Liver (tissue), 3 donors: ENCODE data around the gene CNPY4.

Experiments used
- HNF4A ChIP-seq, 2 donors: conservative IDR thresholded peaks; 2 replicates each; pipeline ENCODE4 v1.6.1; 2016; ENCODE audit warnings: antibody characterized with exemption in 2 of 2, mild to moderate bottlenecking in 2 of 2
- RAD21 ChIP-seq, 2 donors: IDR thresholded peaks; 2 replicates each; pipeline ENCODE4 v1.6.1; 2016; ENCODE audit warnings: antibody characterized with exemption in 2 of 2, mild to moderate bottlenecking in 2 of 2
- TF ChIP-seq, protein P1 (sequence below): IDR thresholded peaks from 2 replicates; pipeline ENCODE4 v1.6.1; 2016; ENCODE audit warnings: antibody characterized with exemption, mild to moderate bottlenecking
- TF ChIP-seq, protein P2 (sequence below): fragments of 150-350 bp; IDR thresholded peaks from 2 replicates; pipeline ENCODE4 v1.5.1; 2017; ENCODE audit warnings: improper control_type of control experiment, low read depth, low read length; ENCODE audit not compliant: missing input control
- TF ChIP-seq, protein P3 (sequence below): IDR thresholded peaks from 2 replicates; pipeline ENCODE4 v1.6.1; 2016; ENCODE audit warnings: antibody characterized with exemption
- donor health status: healthy.
- donor health status: healthy.

DNA sequence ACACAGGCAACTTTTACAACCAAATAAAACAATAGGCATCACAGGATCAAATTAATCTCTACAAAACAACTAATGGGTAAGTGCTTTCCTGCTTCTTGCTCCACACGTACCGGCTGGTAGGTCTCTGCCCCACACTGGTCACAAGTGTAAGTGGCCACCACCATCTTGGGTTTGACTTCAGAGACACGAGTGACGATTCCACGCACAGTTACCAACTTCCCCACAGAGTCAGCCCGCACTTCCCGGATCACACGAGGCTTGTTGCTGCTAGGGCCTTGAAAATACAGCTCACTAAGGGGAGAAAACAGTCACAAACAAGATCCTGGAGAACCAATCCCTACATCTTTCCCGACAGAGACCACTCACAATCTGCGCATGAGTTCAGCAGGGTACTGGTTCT is 20.5 kb upstream of the CNPY4 start:
- TF ChIP-seq, protein P1, sequence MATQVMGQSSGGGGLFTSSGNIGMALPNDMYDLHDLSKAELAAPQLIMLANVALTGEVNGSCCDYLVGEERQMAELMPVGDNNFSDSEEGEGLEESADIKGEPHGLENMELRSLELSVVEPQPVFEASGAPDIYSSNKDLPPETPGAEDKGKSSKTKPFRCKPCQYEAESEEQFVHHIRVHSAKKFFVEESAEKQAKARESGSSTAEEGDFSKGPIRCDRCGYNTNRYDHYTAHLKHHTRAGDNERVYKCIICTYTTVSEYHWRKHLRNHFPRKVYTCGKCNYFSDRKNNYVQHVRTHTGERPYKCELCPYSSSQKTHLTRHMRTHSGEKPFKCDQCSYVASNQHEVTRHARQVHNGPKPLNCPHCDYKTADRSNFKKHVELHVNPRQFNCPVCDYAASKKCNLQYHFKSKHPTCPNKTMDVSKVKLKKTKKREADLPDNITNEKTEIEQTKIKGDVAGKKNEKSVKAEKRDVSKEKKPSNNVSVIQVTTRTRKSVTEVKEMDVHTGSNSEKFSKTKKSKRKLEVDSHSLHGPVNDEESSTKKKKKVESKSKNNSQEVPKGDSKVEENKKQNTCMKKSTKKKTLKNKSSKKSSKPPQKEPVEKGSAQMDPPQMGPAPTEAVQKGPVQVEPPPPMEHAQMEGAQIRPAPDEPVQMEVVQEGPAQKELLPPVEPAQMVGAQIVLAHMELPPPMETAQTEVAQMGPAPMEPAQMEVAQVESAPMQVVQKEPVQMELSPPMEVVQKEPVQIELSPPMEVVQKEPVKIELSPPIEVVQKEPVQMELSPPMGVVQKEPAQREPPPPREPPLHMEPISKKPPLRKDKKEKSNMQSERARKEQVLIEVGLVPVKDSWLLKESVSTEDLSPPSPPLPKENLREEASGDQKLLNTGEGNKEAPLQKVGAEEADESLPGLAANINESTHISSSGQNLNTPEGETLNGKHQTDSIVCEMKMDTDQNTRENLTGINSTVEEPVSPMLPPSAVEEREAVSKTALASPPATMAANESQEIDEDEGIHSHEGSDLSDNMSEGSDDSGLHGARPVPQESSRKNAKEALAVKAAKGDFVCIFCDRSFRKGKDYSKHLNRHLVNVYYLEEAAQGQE = no peak
- TF ChIP-seq RAD21 (IDR thresholded peaks at IDR 0.05) (no peak), HNF4A (conservative IDR thresholded peaks at IDR 0.05) (no peak)
- TF ChIP-seq, protein P2, sequence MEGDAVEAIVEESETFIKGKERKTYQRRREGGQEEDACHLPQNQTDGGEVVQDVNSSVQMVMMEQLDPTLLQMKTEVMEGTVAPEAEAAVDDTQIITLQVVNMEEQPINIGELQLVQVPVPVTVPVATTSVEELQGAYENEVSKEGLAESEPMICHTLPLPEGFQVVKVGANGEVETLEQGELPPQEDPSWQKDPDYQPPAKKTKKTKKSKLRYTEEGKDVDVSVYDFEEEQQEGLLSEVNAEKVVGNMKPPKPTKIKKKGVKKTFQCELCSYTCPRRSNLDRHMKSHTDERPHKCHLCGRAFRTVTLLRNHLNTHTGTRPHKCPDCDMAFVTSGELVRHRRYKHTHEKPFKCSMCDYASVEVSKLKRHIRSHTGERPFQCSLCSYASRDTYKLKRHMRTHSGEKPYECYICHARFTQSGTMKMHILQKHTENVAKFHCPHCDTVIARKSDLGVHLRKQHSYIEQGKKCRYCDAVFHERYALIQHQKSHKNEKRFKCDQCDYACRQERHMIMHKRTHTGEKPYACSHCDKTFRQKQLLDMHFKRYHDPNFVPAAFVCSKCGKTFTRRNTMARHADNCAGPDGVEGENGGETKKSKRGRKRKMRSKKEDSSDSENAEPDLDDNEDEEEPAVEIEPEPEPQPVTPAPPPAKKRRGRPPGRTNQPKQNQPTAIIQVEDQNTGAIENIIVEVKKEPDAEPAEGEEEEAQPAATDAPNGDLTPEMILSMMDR = no peak
- TF ChIP-seq, protein P3, sequence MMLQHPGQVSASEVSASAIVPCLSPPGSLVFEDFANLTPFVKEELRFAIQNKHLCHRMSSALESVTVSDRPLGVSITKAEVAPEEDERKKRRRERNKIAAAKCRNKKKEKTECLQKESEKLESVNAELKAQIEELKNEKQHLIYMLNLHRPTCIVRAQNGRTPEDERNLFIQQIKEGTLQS = no peak
